Heart left ventricle (tissue), 16 donors: ENCODE data around the gene ADRA2B. TPM values are rescaled to one million over a fixed set of nuclear protein-coding genes. Genes with fewer than 3 reads are reported as not detected.

Source experiments
- ATAC-seq, 4 donors: fragments of 200-7000 bp; cut with Tn5 transposase; one replicate each; pipeline ENCODE4 v1.9.1; 2020 to 2022; ENCODE audit warnings: moderate library complexity in 4 of 4, mild to moderate bottlenecking in 3 of 4, moderate number of reproducible peaks in 1 of 4
- DNase-seq, 5 donors: peaks; one replicate each; pipeline ENCODE4 v3.0.0-alpha.2; 2020
- H3K27ac ChIP-seq, 12 donors: fragments of 200-600 bp; sonication (generic) in 4 of 12; one replicate each; pipeline versions ENCODE4 v1.5.0 to v1.8.0; 2016 to 2022; ENCODE audit warnings: mild to moderate bottlenecking in 2 of 12
- H3K27me3 ChIP-seq, 9 donors: fragments of 200-600 bp; sonication (generic) in 2 of 9; one replicate each; pipeline versions ENCODE4 v1.5.1 to v1.8.0; 2016 to 2022; ENCODE audit warnings: mild to moderate bottlenecking in 3 of 9
- H3K36me3 ChIP-seq, 9 donors: fragments of 200-600 bp; sonication (generic) in 2 of 9; one replicate each; pipeline versions ENCODE4 v1.5.0 to v1.8.0; 2018 to 2022; ENCODE audit warnings: mild to moderate bottlenecking in 2 of 9
- H3K4me1 ChIP-seq, 12 donors: fragments of 200-600 bp; sonication (generic) in 4 of 12; one replicate each; pipeline versions ENCODE4 v1.5.0 to v1.8.0; 2016 to 2022; ENCODE audit warnings: mild to moderate bottlenecking in 3 of 12
- H3K4me3 ChIP-seq, 12 donors: fragments of 200-600 bp; sonication (generic) in 4 of 12; one replicate each; pipeline versions ENCODE4 v1.5.0 to v1.8.0; 2017 to 2022; ENCODE audit warnings: mild to moderate bottlenecking in 9 of 12, moderate library complexity in 4 of 12
- H3K9me3 ChIP-seq, 12 donors: fragments of 200-600 bp; sonication (generic) in 4 of 12; one replicate each; pipeline versions ENCODE4 v1.5.0 to v1.8.0; 2016 to 2022; ENCODE audit warnings: mild to moderate bottlenecking in 1 of 12
- POLR2A ChIP-seq, 2 donors: fragments of 450-650 bp; IDR thresholded peaks; one replicate each; pipeline ENCODE4 v1.6.1; 2017; ENCODE audit warnings: antibody characterized with exemption in 2 of 2, mild to moderate bottlenecking in 2 of 2, moderate library complexity in 2 of 2
- WGBS, 4 donors: extraction: QIAGEN DNeasy Blood & Tissue Kit in 2 of 4; methylation state at CpG; one replicate each; pipeline versions ENCODE4 v1.1.5 to v1.1.7; 2013 to 2018; 5-methylcytosine and 5-hydroxymethylcytosine counted together
- intact Hi-C, 10 donors: fragments of 100-400 bp; cut with DNase I; formaldehyde crosslinking; loops; one replicate each; pipeline versions ENCODE4 v1.11.1 to v1.14.2; 2022
- polyA plus RNA-seq, 2 donors: library from polyadenylated mRNA; stranded (reverse); fragments of 200-250 nt; gene quantifications; one replicate each; pipeline ENCODE4 v1.2.3, GENCODE V29; 2013
- total RNA-seq, 9 donors: library from RNA; depleted of rRNA in 2 of 9; stranded (reverse); fragments of >200 nt in 2 of 9; fragmentation: NEBNext Ultra II Directional in 3 of 9; extraction: Animal tissue kit (Norgen Biotek cat#: 25700) in 3 of 9; gene quantifications; one replicate each; pipeline versions ENCODE4 v1.1.0 to v1.2.4, GENCODE V29; 2016 to 2023
- TF ChIP-seq, protein P1 (sequence below), 12 donors: fragments of 200-600 bp; sonication (generic) in 4 of 12; IDR thresholded peaks; one replicate each; pipeline versions ENCODE4 v1.5.0 to v1.8.0; 2018 to 2022; ENCODE audit warnings: antibody characterized with exemption in 12 of 12, mild to moderate bottlenecking in 5 of 12
- donor health status: ischemic (EF 13 %, LVEDD 7.1; RV severe dilation, severe dysfunction).
- donor health status: healthy with polysubstance abuse.
- donor health status: DM: no; HTN: yes; CAD: no.
- donor health status: DM: no; HTN: no; CAD: no.
- donor health status: ischemic (EF 25% LVEDD 6.9; RV normal size, moderate dysfunction).
- donor health status: ischemic (EF 25% LVEDD 5.7; RV mildly dilated, moderate dysfunction).
- donor health status: healthy.
- donor health status: DM: yes; HTN: yes; CAD: no.
- donor health status: ischemic (EF 35%, LVEDD 5.7; RV mildly dilated, moderate dysfunction).
- donor health status: nonischemic (EF 11% LVEDD 7.7; RV severe dilation, severe dysfunction).
- donor health status: DM: yes; HTN: yes; CAD: no.
- donor health status: PGD.
- donor health status: ischemic (EF 29% LVEDD 5.4; RV normal size, mild dysfunction).
- donor health status: nonischemic (EF 23%, LVEDD 6.1; RV moderate dilation, normal function).

Gene ADRA2B
- total and polyA plus RNA-seq, 11 donors = 1.5 to 6.1 (median 3.5) TPM

DNA sequence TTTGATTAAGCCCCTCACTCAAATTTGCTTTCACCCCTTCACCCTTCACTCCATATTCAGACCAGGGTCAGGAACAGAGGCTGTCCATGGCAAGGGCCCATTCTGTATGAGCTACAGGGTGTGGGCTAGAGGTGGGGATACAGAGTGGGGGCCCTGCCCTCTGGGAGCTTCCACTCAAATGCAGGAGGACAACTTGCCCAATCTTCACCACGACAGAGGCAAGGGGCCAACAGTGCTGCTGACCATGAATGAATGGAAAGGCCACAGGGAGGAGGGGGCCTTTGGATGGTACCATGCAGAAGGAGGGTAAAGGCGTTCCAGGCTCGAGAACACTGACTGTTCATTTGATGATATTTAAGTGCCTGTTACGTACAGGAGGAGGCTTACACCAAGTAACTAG is 22.8 kb downstream of the ADRA2B start:
- no peak for ATAC-seq

DNA sequence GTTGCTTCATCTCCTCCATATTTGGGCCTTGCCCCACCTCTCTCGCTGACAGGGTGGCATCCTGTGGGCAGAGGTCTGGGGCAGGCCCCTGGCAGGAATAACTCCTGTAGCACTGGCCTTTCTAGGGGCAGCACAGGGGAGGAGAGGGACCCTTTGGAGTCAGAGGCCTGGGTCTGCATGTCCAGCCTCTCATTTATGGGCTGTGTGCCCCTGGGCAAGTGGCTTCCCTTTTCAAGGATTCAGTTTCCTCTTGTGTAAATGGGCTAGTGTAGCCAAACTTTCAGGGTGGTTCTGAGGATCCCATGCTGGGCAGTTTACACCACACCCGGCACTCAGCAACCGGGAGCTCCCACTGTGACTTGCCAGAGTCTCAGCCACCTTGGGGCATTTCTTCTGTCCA is 23.4 kb downstream of the ADRA2B start:
- no peak for ATAC-seq
- no peak overlapping the region for H3K4me3 ChIP-seq
- WGBS, 4 donors = 89 to 94% (median 93%) methylated on average over 2 to 3 of the region's 3 CpGs

More for the DNA sequence above, 22.8 kb downstream of the ADRA2B start:
- H3K27ac ChIP-seq = no peak overlapping the region
- H3K4me1 ChIP-seq = peaks cover 8 to 45% (median 17%) of the 10 kb centered on the region in 12 donors
- no peaks in the 10 kb centered on the region for H3K36me3 ChIP-seq
- intact Hi-C loops = no loop called here
- no peak for TF ChIP-seq POLR2A (IDR thresholded peaks at IDR 0.05)
- TF ChIP-seq, protein P1, sequence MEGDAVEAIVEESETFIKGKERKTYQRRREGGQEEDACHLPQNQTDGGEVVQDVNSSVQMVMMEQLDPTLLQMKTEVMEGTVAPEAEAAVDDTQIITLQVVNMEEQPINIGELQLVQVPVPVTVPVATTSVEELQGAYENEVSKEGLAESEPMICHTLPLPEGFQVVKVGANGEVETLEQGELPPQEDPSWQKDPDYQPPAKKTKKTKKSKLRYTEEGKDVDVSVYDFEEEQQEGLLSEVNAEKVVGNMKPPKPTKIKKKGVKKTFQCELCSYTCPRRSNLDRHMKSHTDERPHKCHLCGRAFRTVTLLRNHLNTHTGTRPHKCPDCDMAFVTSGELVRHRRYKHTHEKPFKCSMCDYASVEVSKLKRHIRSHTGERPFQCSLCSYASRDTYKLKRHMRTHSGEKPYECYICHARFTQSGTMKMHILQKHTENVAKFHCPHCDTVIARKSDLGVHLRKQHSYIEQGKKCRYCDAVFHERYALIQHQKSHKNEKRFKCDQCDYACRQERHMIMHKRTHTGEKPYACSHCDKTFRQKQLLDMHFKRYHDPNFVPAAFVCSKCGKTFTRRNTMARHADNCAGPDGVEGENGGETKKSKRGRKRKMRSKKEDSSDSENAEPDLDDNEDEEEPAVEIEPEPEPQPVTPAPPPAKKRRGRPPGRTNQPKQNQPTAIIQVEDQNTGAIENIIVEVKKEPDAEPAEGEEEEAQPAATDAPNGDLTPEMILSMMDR (IDR thresholded peaks at IDR 0.05) = no peak
- no peak for DNase-seq
- H3K9me3 ChIP-seq = no peaks in the 10 kb centered on the region
- H3K27me3 ChIP-seq = no peaks in the 10 kb centered on the region
- WGBS, 4 donors = 94 to 99% (median 95%) methylated on average over 4 of the region's 4 CpGs
- no peak overlapping the region for H3K4me3 ChIP-seq

DNA sequence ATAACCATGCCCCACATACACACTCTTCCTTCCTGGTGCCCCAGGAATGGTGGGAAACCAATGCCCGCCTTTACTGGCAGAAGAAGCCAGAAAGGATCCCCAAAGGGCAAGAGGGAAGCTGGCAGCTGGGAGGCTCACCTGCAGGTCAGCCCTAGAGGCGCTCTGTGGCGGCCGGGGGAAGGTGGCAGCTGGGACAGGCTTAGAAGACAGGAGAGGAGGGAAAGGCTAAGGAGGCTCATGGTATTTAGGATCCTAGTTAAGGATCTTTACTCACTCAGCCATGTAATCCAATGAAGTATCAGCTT is 23.8 kb downstream of the ADRA2B start:
- no peaks in the 10 kb centered on the region for H3K36me3 ChIP-seq

More for the DNA sequence above, 23.4 kb downstream of the ADRA2B start:
- H3K4me1 ChIP-seq = peaks cover 4 to 39% (median 13%) of the 10 kb centered on the region in 12 donors
- DNase-seq = peak in 1 of 5 donors; percentile 7
- TF ChIP-seq, protein P1 (IDR thresholded peaks at IDR 0.05) = no peak
- TF ChIP-seq POLR2A (IDR thresholded peaks at IDR 0.05) = no peak
- H3K9me3 ChIP-seq = no peaks in the 10 kb centered on the region
- intact Hi-C loops = no loop called here
- no peaks in the 10 kb centered on the region for H3K27me3 ChIP-seq
- no peaks in the 10 kb centered on the region for H3K36me3 ChIP-seq
- no peak overlapping the region for H3K27ac ChIP-seq

DNA sequence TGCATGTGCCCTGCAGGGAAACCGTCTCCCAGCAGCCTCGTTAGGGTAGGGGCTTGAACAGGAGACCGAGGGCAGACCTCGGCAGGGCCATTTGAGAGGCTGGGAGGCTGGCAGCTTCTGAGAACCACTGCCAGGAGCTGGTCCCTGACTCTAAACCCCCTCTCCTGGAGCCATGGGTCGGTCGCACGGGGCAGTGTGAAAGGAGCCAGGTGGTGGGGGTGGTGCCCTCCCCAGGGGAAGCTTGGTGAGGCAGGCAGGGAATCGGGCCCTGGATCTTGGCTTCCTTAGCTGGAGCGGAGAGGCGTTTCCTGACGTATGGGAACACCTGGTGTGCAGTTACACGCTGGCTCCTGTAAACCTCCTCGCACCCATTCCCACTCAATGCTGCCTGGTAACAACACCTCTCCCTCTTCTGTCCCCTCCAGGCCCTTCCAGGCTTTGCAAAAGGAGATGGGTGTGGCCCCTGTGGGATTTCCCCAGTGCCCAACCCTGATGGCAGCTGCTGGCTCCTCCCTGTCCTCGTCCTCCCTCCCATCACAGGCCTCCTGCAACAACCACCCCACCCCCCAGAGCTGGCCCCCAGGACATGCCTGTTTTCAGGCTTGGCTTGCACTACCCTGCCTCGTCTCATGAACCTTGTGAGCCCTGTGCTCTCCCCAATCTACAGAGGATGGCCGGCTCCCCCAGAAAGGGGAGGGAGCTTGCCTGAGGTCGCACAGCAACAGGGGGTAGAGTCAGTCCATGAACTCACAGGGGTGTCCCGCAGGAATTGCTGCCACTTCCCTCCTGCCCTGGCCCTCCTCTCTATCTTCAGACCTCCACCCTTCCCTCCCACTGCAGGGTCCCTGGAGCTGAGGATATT is 24.4 kb downstream of the ADRA2B start:
- Histone ChIP-seq H3K9me3 (no peaks in the 10 kb centered on the region), H3K27ac (no peak overlapping the region), H3K36me3 (no peaks in the 10 kb centered on the region), H3K27me3 (no peaks in the 10 kb centered on the region), H3K4me1 (peaks cover 4 to 35% (median 13%) of the 10 kb centered on the region in 12 donors), H3K4me3 (no peak overlapping the region)
- TF ChIP-seq POLR2A (IDR thresholded peaks at IDR 0.05) = no peak
- peak in 1 of 5 donors; percentile 22 for DNase-seq
- ATAC-seq = peak in 1 of 4 donors; percentile 19
- 61 to 79% (median 75%) methylated on average over 15 to 18 of the region's 18 CpGs for WGBS, 4 donors
- intact Hi-C loops = no loop called here

More for the DNA sequence above, 23.8 kb downstream of the ADRA2B start:
- 91 to 98% (median 95%) methylated on average over 4 of the region's 4 CpGs for WGBS, 4 donors
- Histone ChIP-seq H3K4me3 (no peak overlapping the region), H3K27me3 (no peaks in the 10 kb centered on the region), H3K9me3 (no peaks in the 10 kb centered on the region), H3K27ac (no peak overlapping the region), H3K4me1 (peaks cover 4 to 35% (median 13%) of the 10 kb centered on the region in 12 donors)
- TF ChIP-seq, protein P1 (IDR thresholded peaks at IDR 0.05) = no peak
- TF ChIP-seq POLR2A (IDR thresholded peaks at IDR 0.05) = no peak
- intact Hi-C loops = no loop called here
- ATAC-seq (no peak), DNase-seq (peak in 1 of 5 donors; percentile 9)
